ENCODE results near the gene LAMA5. TPM values are rescaled to one million over a fixed set of nuclear protein-coding genes. Genes with fewer than 3 reads are reported as not detected.
A peak's percentile ranks its signal among the peaks of the same experiment; 100 is the strongest.

LAMA5 gene
- total RNA-seq, 4 donors from 2014 or later = 13.0 to 35.8 (median 22.7) TPM

DNA sequence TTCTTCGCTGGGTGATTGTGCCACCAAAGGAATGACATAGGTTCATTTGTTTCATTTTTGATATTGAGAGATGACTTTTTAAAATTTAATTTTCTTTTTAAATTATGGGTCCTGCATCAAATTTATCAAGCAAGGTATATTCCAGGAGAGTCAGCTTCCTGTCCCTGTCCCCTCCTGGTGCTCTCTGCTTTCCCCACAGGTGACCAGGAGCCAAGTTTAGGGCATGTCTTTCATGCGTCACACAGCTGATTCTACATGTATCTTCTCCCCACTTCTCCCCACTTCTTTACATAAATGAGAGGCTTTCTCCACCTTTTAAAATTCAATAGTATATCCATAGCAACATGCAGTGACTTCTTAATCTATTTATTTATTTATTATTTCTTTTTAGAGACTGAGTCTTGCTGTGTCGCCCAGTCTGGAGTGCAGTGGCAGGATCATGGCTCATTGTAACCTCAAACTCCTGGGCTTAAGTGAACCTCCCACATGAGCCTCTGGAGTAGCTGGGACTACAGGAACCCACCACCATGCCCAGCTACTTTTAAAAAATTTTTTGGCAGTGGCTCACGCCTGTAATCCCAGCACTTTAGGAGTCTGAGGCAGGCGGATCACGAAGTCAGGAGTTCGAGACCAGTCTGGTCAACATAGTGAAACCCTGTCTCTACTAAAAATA, 98.7 kb downstream of the LAMA5 start:
- ATAC-seq = peak; percentile 53 to 57
- no peaks in the 10 kb centered on the region for H3K27me3 ChIP-seq
- no peak for TF ChIP-seq POLR2A (IDR thresholded peaks at IDR 0.05)
- no peak for TF ChIP-seq CTCF (IDR thresholded peaks at IDR 0.05 in 4 of 5, conservative IDR thresholded peaks at IDR 0.05 in 1 of 5)
- H3K4me1 ChIP-seq = peaks cover 24% of the 10 kb centered on the region in 2 donors
- no peaks in the 10 kb centered on the region for H3K9me3 ChIP-seq
- no peak overlapping the region for H3K4me3 ChIP-seq
- intact Hi-C loops (cut with DNase I; ENCODE audit: low total_unique reads) (no loop called here), in situ Hi-C loops (cut with MboI; ENCODE audit: low sequenced_read_pairs in 4 of 4) (no loop called here)
- H3K27ac ChIP-seq = peak overlapping the region; percentile 90 to 97 (median 95)
- peaks cover 0 to 41% of the 10 kb centered on the region in 2 donors for H3K36me3 ChIP-seq
- peak in 1 of 2 donors; percentile 49 for DNase-seq

- in situ Hi-C loops (cut with MboI; ENCODE audit: low sequenced_read_pairs in 4 of 4) = no loop called here
- H3K27ac ChIP-seq = peak overlapping the region; percentile 90 to 97 (median 95)
- ATAC-seq = peak; percentile 96
Measured at GRCh38 chr20:62267543-62267942, 99.6 kb downstream of the LAMA5 start.

GRCh38 chr20:62266851-62267250, 100.3 kb downstream of the LAMA5 start:
- intact Hi-C loops (cut with DNase I; ENCODE audit: low total_unique reads) = no loop called here
- Histone ChIP-seq H3K9me3 (no peaks in the 10 kb centered on the region), H3K27ac (peak overlapping the region; percentile 90 to 97 (median 95)), H3K4me1 (peaks cover 24% of the 10 kb centered on the region in 2 donors), H3K4me3 (no peak overlapping the region), H3K27me3 (no peaks in the 10 kb centered on the region), H3K36me3 (peaks cover 0 to 40% of the 10 kb centered on the region in 2 donors)
- ATAC-seq (peak in 1 of 2 donors; percentile 15), DNase-seq (no peak)
- in situ Hi-C loops (cut with MboI; ENCODE audit: low sequenced_read_pairs in 4 of 4) = no loop called here
- no peak for TF ChIP-seq CTCF (IDR thresholded peaks at IDR 0.05 in 4 of 5, conservative IDR thresholded peaks at IDR 0.05 in 1 of 5)
- TF ChIP-seq POLR2A (IDR thresholded peaks at IDR 0.05) = no peak

More at GRCh38 chr20:62267543-62267942, 99.6 kb downstream of the LAMA5 start:
- peak; percentile 45 to 79 for TF ChIP-seq POLR2A (IDR thresholded peaks at IDR 0.05)
- no peak for TF ChIP-seq CTCF (IDR thresholded peaks at IDR 0.05 in 4 of 5, conservative IDR thresholded peaks at IDR 0.05 in 1 of 5)
- DNase-seq = peak; percentile 92 to 94
- H3K36me3 ChIP-seq = peaks cover 0 to 40% of the 10 kb centered on the region in 2 donors
- no peaks in the 10 kb centered on the region for H3K9me3 ChIP-seq
- H3K4me1 ChIP-seq = peaks cover 24% of the 10 kb centered on the region in 2 donors
- intact Hi-C loops (cut with DNase I; ENCODE audit: low total_unique reads) = no loop called here
- H3K4me3 ChIP-seq = no peak overlapping the region
- no peaks in the 10 kb centered on the region for H3K27me3 ChIP-seq

GRCh38 chr20:62266340-62266739, 100.8 kb downstream of the LAMA5 start:
- H3K27ac ChIP-seq = peak overlapping the region; percentile 90 to 97 (median 95)
- peaks cover 0 to 44% of the 10 kb centered on the region in 2 donors for H3K36me3 ChIP-seq
- no peaks in the 10 kb centered on the region for H3K9me3 ChIP-seq
- H3K4me3 ChIP-seq = no peak overlapping the region
- TF ChIP-seq CTCF (IDR thresholded peaks at IDR 0.05 in 4 of 5, conservative IDR thresholded peaks at IDR 0.05 in 1 of 5) (no peak), POLR2A (IDR thresholded peaks at IDR 0.05) (no peak)
- intact Hi-C loops (cut with DNase I; ENCODE audit: low total_unique reads) = no loop called here
- in situ Hi-C loops (cut with MboI; ENCODE audit: low sequenced_read_pairs in 4 of 4) = no loop called here
- peaks cover 24% of the 10 kb centered on the region in 2 donors for H3K4me1 ChIP-seq
- ATAC-seq (no peak), DNase-seq (peak in 1 of 2 donors; percentile 55)
- H3K27me3 ChIP-seq = no peaks in the 10 kb centered on the region

Measured in gastrocnemius medialis (tissue), 4 donors.